ENCODE measurements around the gene CADM1. TPM values are rescaled to one million over a fixed set of nuclear protein-coding genes. Genes with fewer than 3 reads are reported as not detected.

Gene CADM1
- total and polyA plus RNA-seq, 2 donors (not counting 1 experiment from before 2014, with no cell fraction given) = 15.4 to 86.0 TPM

DNA sequence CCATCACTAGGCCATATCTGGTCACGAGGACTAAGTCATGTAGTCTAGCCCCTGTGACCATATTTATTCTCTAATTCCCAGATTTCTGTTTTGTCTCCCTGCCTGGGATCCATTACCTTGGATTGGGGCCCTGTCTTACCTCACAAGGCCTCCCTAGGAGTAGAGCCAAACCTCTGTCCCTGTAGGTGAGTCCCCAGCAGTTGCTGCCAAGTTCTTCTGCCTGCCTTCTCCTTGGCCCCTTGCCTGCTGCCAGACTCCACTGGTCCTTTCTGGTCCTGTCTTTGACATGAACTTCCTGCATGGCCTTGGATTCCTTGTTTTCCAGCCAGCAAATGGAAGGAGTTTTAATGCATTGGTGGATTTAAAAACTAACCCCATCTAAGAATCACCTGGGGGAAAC lies 35.6 kb upstream of the CADM1 start:
- H3K27me3 ChIP-seq (ENCODE audit: control insufficient read depth, insufficient read depth, low read length) = no peaks in the 10 kb centered on the region
- no peak overlapping the region for H3K4me3 ChIP-seq (replicated peaks in 1 of 4; ENCODE audit: control extremely low read depth in 1 of 4, insufficient read depth in 1 of 4, low read depth in 3 of 4, low read length in 4 of 4)
- TF ChIP-seq, protein P1, sequence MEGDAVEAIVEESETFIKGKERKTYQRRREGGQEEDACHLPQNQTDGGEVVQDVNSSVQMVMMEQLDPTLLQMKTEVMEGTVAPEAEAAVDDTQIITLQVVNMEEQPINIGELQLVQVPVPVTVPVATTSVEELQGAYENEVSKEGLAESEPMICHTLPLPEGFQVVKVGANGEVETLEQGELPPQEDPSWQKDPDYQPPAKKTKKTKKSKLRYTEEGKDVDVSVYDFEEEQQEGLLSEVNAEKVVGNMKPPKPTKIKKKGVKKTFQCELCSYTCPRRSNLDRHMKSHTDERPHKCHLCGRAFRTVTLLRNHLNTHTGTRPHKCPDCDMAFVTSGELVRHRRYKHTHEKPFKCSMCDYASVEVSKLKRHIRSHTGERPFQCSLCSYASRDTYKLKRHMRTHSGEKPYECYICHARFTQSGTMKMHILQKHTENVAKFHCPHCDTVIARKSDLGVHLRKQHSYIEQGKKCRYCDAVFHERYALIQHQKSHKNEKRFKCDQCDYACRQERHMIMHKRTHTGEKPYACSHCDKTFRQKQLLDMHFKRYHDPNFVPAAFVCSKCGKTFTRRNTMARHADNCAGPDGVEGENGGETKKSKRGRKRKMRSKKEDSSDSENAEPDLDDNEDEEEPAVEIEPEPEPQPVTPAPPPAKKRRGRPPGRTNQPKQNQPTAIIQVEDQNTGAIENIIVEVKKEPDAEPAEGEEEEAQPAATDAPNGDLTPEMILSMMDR (conservative IDR thresholded peaks at IDR 0.05 in 1 of 2, IDR thresholded peaks at IDR 0.05 in 1 of 2; ENCODE audit: low read depth in 1 of 2, low read length in 2 of 2) = no peak
- TF ChIP-seq EZH2 (IDR thresholded peaks at IDR 0.05; ENCODE audit: low read length, missing control alignments) = no peak
- no peak overlapping the region for H3K9ac ChIP-seq (ENCODE audit: insufficient read depth, low read length)
- H3K27ac ChIP-seq (ENCODE audit: insufficient read depth, low read length) = no peak overlapping the region
- H3K4me1 ChIP-seq (ENCODE audit: control insufficient read depth, extremely low read depth, insufficient read depth, low read length) = no peaks in the 10 kb centered on the region
- H4K20me1 ChIP-seq (ENCODE audit: control insufficient read depth, extremely low read depth, insufficient read depth, low read length) = no peaks in the 10 kb centered on the region
- no peaks in the 10 kb centered on the region for H3K36me3 ChIP-seq (ENCODE audit: control insufficient read depth, insufficient read depth, low read length)
- H3K9me3 ChIP-seq (ENCODE audit: control insufficient read depth, insufficient read depth, low read depth, low read length) = no peaks in the 10 kb centered on the region
- H3K79me2 ChIP-seq (ENCODE audit: control insufficient read depth, insufficient read depth, low read length) = no peaks in the 10 kb centered on the region
- H2AFZ ChIP-seq (ENCODE audit: low read length) = no peak overlapping the region
- DNase-seq (ENCODE audit: low read depth in 2 of 2) = no peak
- no peak overlapping the region for H3K4me2 ChIP-seq (ENCODE audit: extremely low read depth, insufficient read depth, low read length)

DNA sequence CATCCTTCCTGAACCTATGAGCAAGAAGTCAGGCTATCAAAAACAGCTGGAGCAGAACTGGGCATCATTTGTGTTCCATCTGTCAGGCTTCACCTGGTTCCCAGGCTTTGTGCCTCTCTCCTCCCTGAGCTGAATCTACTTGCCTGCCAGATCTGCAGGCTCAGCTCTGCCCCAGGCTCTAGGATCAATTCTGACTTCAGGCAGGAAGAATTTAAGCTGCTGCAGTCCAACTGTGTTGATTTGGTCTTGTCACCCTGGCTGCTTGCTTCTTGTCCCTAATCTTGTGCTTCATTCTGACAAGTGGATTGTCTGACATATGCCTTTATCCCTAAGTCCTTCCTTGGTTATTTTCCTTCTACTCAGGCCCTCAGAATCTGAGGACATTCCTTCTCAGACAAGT lies 31.6 kb upstream of the CADM1 start:
- no peak overlapping the region for H3K4me2 ChIP-seq (ENCODE audit: extremely low read depth, insufficient read depth, low read length)
- no peak overlapping the region for H2AFZ ChIP-seq (ENCODE audit: low read length)
- H3K9me3 ChIP-seq (ENCODE audit: control insufficient read depth, insufficient read depth, low read depth, low read length) = no peaks in the 10 kb centered on the region
- H3K9ac ChIP-seq (ENCODE audit: insufficient read depth, low read length) = no peak overlapping the region
- H3K27me3 ChIP-seq (ENCODE audit: control insufficient read depth, insufficient read depth, low read length) = no peaks in the 10 kb centered on the region
- H3K79me2 ChIP-seq (ENCODE audit: control insufficient read depth, insufficient read depth, low read length) = no peaks in the 10 kb centered on the region
- TF ChIP-seq, protein P1 (conservative IDR thresholded peaks at IDR 0.05 in 1 of 2, IDR thresholded peaks at IDR 0.05 in 1 of 2; ENCODE audit: low read depth in 1 of 2, low read length in 2 of 2) = no peak
- no peak for TF ChIP-seq EZH2 (IDR thresholded peaks at IDR 0.05; ENCODE audit: low read length, missing control alignments)
- H3K4me3 ChIP-seq (replicated peaks in 1 of 4; ENCODE audit: control extremely low read depth in 1 of 4, insufficient read depth in 1 of 4, low read depth in 3 of 4, low read length in 4 of 4) = no peak overlapping the region
- H3K27ac ChIP-seq (ENCODE audit: insufficient read depth, low read length) = no peak overlapping the region
- DNase-seq (ENCODE audit: low read depth in 2 of 2) = no peak
- H3K36me3 ChIP-seq (ENCODE audit: control insufficient read depth, insufficient read depth, low read length) = no peaks in the 10 kb centered on the region
- H3K4me1 ChIP-seq (ENCODE audit: control insufficient read depth, extremely low read depth, insufficient read depth, low read length) = no peaks in the 10 kb centered on the region
- no peaks in the 10 kb centered on the region for H4K20me1 ChIP-seq (ENCODE audit: control insufficient read depth, extremely low read depth, insufficient read depth, low read length)

DNA sequence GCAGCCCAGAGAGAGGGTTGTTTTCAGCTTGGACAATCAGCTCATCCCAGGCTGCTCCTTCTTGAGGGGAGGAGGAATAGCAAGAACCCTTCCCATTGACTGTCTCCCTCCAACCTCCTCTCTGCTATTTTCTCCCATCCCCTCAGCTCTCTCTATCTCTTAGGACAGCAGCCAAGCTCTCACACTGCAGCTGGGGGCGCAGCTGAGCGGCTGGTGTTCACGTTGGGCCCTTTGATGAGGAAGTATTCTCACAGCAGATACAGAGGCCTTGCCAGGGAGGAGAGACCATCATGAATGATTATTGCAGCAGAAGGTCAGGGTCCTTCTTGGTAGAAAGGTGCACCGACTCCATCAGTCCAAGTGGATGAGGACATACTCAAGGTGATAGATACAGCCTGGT lies 26.5 kb upstream of the CADM1 start:
- Histone ChIP-seq H3K27ac (ENCODE audit: insufficient read depth, low read length) (no peak overlapping the region), H3K9me3 (ENCODE audit: control insufficient read depth, insufficient read depth, low read depth, low read length) (no peaks in the 10 kb centered on the region), H3K79me2 (ENCODE audit: control insufficient read depth, insufficient read depth, low read length) (no peaks in the 10 kb centered on the region), H3K4me3 (replicated peaks in 1 of 4; ENCODE audit: control extremely low read depth in 1 of 4, insufficient read depth in 1 of 4, low read depth in 3 of 4, low read length in 4 of 4) (no peak overlapping the region), H3K9ac (ENCODE audit: insufficient read depth, low read length) (no peak overlapping the region), H3K27me3 (ENCODE audit: control insufficient read depth, insufficient read depth, low read length) (no peaks in the 10 kb centered on the region), H2AFZ (ENCODE audit: low read length) (no peak overlapping the region), H3K36me3 (ENCODE audit: control insufficient read depth, insufficient read depth, low read length) (no peaks in the 10 kb centered on the region), H3K4me2 (ENCODE audit: extremely low read depth, insufficient read depth, low read length) (no peak overlapping the region), H3K4me1 (ENCODE audit: control insufficient read depth, extremely low read depth, insufficient read depth, low read length) (no peaks in the 10 kb centered on the region), H4K20me1 (ENCODE audit: control insufficient read depth, extremely low read depth, insufficient read depth, low read length) (no peaks in the 10 kb centered on the region)
- DNase-seq (ENCODE audit: low read depth in 2 of 2) = no peak
- TF ChIP-seq, protein P1 (conservative IDR thresholded peaks at IDR 0.05 in 1 of 2, IDR thresholded peaks at IDR 0.05 in 1 of 2; ENCODE audit: low read depth in 1 of 2, low read length in 2 of 2) = no peak
- no peak for TF ChIP-seq EZH2 (IDR thresholded peaks at IDR 0.05; ENCODE audit: low read length, missing control alignments)
